OCI-LY3 (cell line): ENCODE data around the gene CDR2.

Experiments
- CTCF ChIP-seq: fragments of 200-600, 300-600 bp; sonication (generic); IDR thresholded peaks from 2 replicates; pipeline ENCODE4 v1.5.1; 2014; ENCODE audit warnings: antibody characterized with exemption, low read length, low read depth
- EZH2phosphoT487 ChIP-seq: fragments of 200-600 bp; shearing (Covaris generic); IDR thresholded peaks from 2 replicates; pipeline ENCODE4 v1.6.1; 2018; ENCODE audit warnings: antibody characterized with exemption, mixed run types, low read depth

DNA sequence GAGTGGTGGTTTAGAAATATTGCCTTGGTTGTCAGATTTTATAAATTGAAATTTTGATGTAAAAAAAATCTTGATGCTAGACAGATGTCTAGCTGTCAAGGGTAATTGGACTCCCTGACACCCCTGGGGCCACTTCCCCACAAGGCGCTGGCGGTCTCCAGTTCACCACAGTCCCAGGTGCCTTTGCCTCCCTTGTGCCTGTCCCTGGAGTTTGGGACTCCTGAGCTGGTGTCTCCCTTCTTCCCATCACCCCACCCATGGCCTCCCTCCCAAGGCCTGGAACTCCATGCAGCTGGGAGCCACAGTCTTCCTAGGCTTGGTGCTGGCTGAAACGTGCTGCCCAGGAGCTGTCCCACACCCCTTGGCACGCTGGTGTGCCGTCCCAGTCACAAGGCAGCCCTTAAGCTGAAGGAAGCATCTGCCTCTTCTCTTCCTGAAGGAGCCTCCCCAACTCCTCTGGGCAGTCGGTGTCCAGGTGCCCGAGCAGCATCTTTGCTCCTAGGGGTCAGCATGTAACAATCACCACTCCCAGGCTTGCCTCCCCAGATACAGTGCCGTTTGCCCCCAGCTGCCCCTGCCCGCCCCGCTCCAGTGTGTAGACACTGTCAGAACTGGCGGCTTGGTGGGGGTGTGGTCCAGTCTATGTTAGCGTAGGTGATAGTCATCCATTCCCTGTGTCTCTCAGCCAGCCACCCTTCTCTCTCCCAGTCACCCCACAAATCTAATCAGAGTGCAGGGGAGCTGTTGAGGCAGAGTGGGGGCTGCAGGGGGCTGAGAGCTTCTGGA lies 51.1 kb downstream of the CDR2 start:
- TF ChIP-seq CTCF (no peak), EZH2phosphoT487 (no peak)
